GM23338 (cell line): ENCODE measurements around the gene SLC25A22. TPM values are rescaled to one million over a fixed set of nuclear protein-coding genes. Genes with fewer than 3 reads are reported as not detected.

ENCODE experiments used
- ATAC-seq: fragments of 200-7000 bp; cut with Tn5 transposase; 3 replicates; pipeline ENCODE4 v1.9.1; 2020
- DNase-seq: peaks from one replicate; pipeline ENCODE4 v3.0.0-alpha.2; 2015; ENCODE audit warnings: low spot score
- H2AFZ ChIP-seq: fragments of 200-600 bp; sonication (generic); 2 replicates; pipeline ENCODE4 v1.8.0; 2016; ENCODE audit warnings: antibody characterized with exemption, mild to moderate bottlenecking, moderate library complexity
- H3F3A ChIP-seq: fragments of 200-600 bp; sonication (generic); replicated peaks from 2 replicates; pipeline ENCODE4 v1.8.0; 2017; ENCODE audit warnings: antibody characterized with exemption, mixed run types, low read depth
- H3K27ac ChIP-seq: fragments of 200-600 bp; sonication (generic); 2 replicates; pipeline ENCODE4 v1.6.1; 2016; ENCODE audit warnings: low read depth
- H3K27me3 ChIP-seq: fragments of 200-600 bp; sonication (generic); 2 replicates; pipeline ENCODE4 v1.8.0; 2016; ENCODE audit warnings: mild to moderate bottlenecking, mixed run types, moderate library complexity; ENCODE audit not compliant: insufficient read depth
- H3K36me3 ChIP-seq: fragments of 200-600 bp; sonication (generic); 2 replicates; pipeline ENCODE4 v1.8.0; 2016; ENCODE audit warnings: mild to moderate bottlenecking; ENCODE audit not compliant: insufficient read depth
- H3K4me1 ChIP-seq: fragments of 200-600 bp; sonication (generic); 2 replicates; pipeline ENCODE4 v1.8.0; 2016; ENCODE audit warnings: mild to moderate bottlenecking, moderate library complexity; ENCODE audit not compliant: insufficient read depth
- H3K4me2 ChIP-seq: fragments of 200-600 bp; sonication (generic); 2 replicates; pipeline ENCODE4 v1.7.1; 2017; ENCODE audit warnings: mixed run types
- H3K4me3 ChIP-seq: fragments of 200-600 bp; sonication (generic); 2 replicates; pipeline ENCODE4 v1.6.1; 2016; ENCODE audit warnings: mixed run types
- H3K79me2 ChIP-seq: fragments of 200-600 bp; sonication (generic); replicated peaks from 2 replicates; pipeline ENCODE4 v1.8.0; 2017; ENCODE audit warnings: mild to moderate bottlenecking; ENCODE audit not compliant: insufficient read depth
- H3K9me2 ChIP-seq: fragments of 200-600 bp; sonication (generic); 2 replicates; pipeline ENCODE4 v1.8.0; 2017; ENCODE audit not compliant: insufficient read depth
- H4K20me1 ChIP-seq: fragments of 200-600 bp; sonication (generic); replicated peaks from 2 replicates; pipeline ENCODE4 v1.8.0; 2017; ENCODE audit warnings: mild to moderate bottlenecking; ENCODE audit not compliant: insufficient read depth
- H3K27ac Mint-ChIP-seq: 2 replicates; pipeline ENCODE4 v1.8.0; 2020; ENCODE audit warnings: inconsistent platforms, mild to moderate bottlenecking, moderate library complexity, mixed read lengths
- H3K27me3 Mint-ChIP-seq: 3 replicates; pipeline ENCODE4 v1.8.0; 2022; ENCODE audit warnings: low read depth, mild to moderate bottlenecking, moderate library complexity, mixed read lengths, inconsistent platforms; ENCODE audit not compliant: insufficient read depth, poor library complexity
- H3K36me3 Mint-ChIP-seq: 3 replicates; pipeline ENCODE4 v1.8.0; 2021; ENCODE audit warnings: low read depth, mild to moderate bottlenecking, inconsistent platforms, moderate library complexity, mixed read lengths
- H3K4me1 Mint-ChIP-seq: 3 replicates; pipeline ENCODE4 v1.8.0; 2020; ENCODE audit warnings: mild to moderate bottlenecking, inconsistent platforms, mixed read lengths
- H3K4me3 Mint-ChIP-seq: 3 replicates; pipeline ENCODE4 v1.8.0; 2021; ENCODE audit warnings: moderate library complexity, mild to moderate bottlenecking, inconsistent platforms, mixed read lengths
- H3K9me3 Mint-ChIP-seq: 3 replicates; pipeline ENCODE4 v1.8.0; 2020; ENCODE audit warnings: moderate library complexity, mild to moderate bottlenecking, inconsistent platforms, mixed read lengths
- CREB1 ChIP-seq: fragments of 250-450 bp; sonication (Bioruptor Pico); IDR thresholded peaks from 2 replicates; pipeline ENCODE4 v1.5.0; 2020; ENCODE audit warnings: low read depth, mild to moderate bottlenecking, moderate library complexity
- CTCF ChIP-seq, 2 experiments: fragments of 200-600 bp in 1 of 2; sonication (generic) in 1 of 2; conservative IDR thresholded peaks; 2 replicates each; pipeline versions ENCODE4 v1.5.1 to v1.6.1; 2016 to 2017; ENCODE audit warnings: antibody characterized with exemption in 2 of 2, low read depth in 2 of 2, mild to moderate bottlenecking in 2 of 2, moderate library complexity in 1 of 2
- EZH2 ChIP-seq: fragments of 200-600 bp; sonication (generic); IDR thresholded peaks from one replicate; pipeline ENCODE4 v1.8.0; 2017; ENCODE audit warnings: antibody characterized with exemption, mild to moderate bottlenecking, low read depth; ENCODE audit not compliant: unreplicated experiment
- EZH2phosphoT487 ChIP-seq: fragments of 200-600 bp; sonication (generic); IDR thresholded peaks from one replicate; pipeline ENCODE4 v1.8.1; 2018; ENCODE audit warnings: antibody characterized with exemption; ENCODE audit not compliant: unreplicated experiment
- JUNB ChIP-seq: IDR thresholded peaks from one replicate; pipeline ENCODE4 v1.6.1; 2016; ENCODE audit warnings: antibody characterized with exemption; ENCODE audit not compliant: unreplicated experiment
- STAT1 ChIP-seq: IDR thresholded peaks from one replicate; pipeline ENCODE4 v1.6.1; 2016; ENCODE audit warnings: antibody characterized with exemption; ENCODE audit not compliant: unreplicated experiment
- ZNF114 ChIP-seq: fragments of 250-450 bp; sonication (Bioruptor Pico); IDR thresholded peaks from 2 replicates; pipeline ENCODE4 v1.5.0; 2020; ENCODE audit warnings: mild to moderate bottlenecking, moderate library complexity
- ZNF331 ChIP-seq: fragments of 250-450 bp; sonication (Bioruptor Pico); IDR thresholded peaks from 2 replicates; pipeline ENCODE4 v1.5.0; 2020; ENCODE audit warnings: low read depth, mild to moderate bottlenecking, moderate library complexity
- ZNF462 ChIP-seq: fragments of 250-450 bp; sonication (Bioruptor Pico); IDR thresholded peaks from 2 replicates; pipeline ENCODE4 v1.5.0; 2020; ENCODE audit warnings: mild to moderate bottlenecking, moderate library complexity
- polyA plus RNA-seq: library from polyadenylated mRNA; unstranded; fragments of >200 nt; fragmentation: Nextera tagmentation; extraction: Ambion mirVana; gene quantifications from 2 replicates; pipeline ENCODE4 v1.2.1, GENCODE V29; 2016
- total RNA-seq: library from RNA; depleted of rRNA; stranded (reverse); fragments of >200 nt; shearing (Covaris generic); gene quantifications from 2 replicates; pipeline ENCODE4 v1.2.3, GENCODE V29; 2014

The SLC25A22 gene
- total and polyA plus RNA-seq, 2 experiments from 2014 or later: 21.0 to 46.4 TPM

GRCh38 chr11:791658-792534 lies 6.2 kb downstream of the SLC25A22 start:
- ATAC-seq: no peak
- H3K27me3 Mint-ChIP-seq: peaks cover 15% of the 10 kb centered on the region
- Histone ChIP-seq H3K9me2 (no peaks in the 10 kb centered on the region), H4K20me1 (peaks cover 3% of the 10 kb centered on the region; the same call in 1 of the 2 replicates), H3K79me2 (no peaks in the 10 kb centered on the region; the same call in 1 of the 2 replicates), H3K4me1 (peaks cover 21% of the 10 kb centered on the region; the same call in 1 of the 2 replicates), H3F3A (peaks cover 10% of the 10 kb centered on the region), H3K4me2 (no peak overlapping the region), H3K27ac (no peak overlapping the region), H3K4me3 (no peak overlapping the region), H3K27me3 (no peaks in the 10 kb centered on the region), H2AFZ (no peak overlapping the region), H3K36me3 (no peaks in the 10 kb centered on the region)
- peaks cover 6% of the 10 kb centered on the region; the same call in 1 of the 3 replicates for H3K36me3 Mint-ChIP-seq
- no peaks in the 10 kb centered on the region for H3K9me3 Mint-ChIP-seq
- no peak for DNase-seq
- H3K4me1 Mint-ChIP-seq: peaks cover 30% of the 10 kb centered on the region
- no peak overlapping the region for H3K27ac Mint-ChIP-seq
- H3K4me3 Mint-ChIP-seq: no peak overlapping the region
- TF ChIP-seq JUNB (no peak), ZNF114 (CRISPR knock-in tag) (no peak), EZH2 (no peak), EZH2phosphoT487 (no peak), ZNF331 (CRISPR knock-in tag) (no peak), STAT1 (no peak), ZNF462 (no peak), CREB1 (no peak), CTCF (conservative IDR thresholded peaks at IDR 0.05; ENCODE audit: low read depth in 2 of 2) (no peak)
